AG10803 (cell line): ENCODE measurements around the gene LSM4.
"Not testable (repeated sequence)": the region's sequence is repeated elsewhere in the genome, so short reads cannot be mapped to it uniquely, and the experiment has no call there.

Experiments used
- DNase-seq: peaks from one replicate; pipeline ENCODE4 v3.0.0; 2010; ENCODE audit warnings: low read depth
- H3K4me3 ChIP-seq: 2 replicates; pipeline ENCODE4 v1.5.1; 2011; ENCODE audit warnings: mild to moderate bottlenecking, low read length, control low read depth
- CTCF ChIP-seq: conservative IDR thresholded peaks from 2 replicates; pipeline ENCODE4 v1.5.1; 2011; ENCODE audit warnings: mild to moderate bottlenecking, low read length, control low read depth, inconsistent platforms

LSM4 gene

GRCh38 chr19:18361646-18362045, 38.8 kb upstream of the LSM4 start:
- TF ChIP-seq CTCF: no peak
- no peak overlapping the region for H3K4me3 ChIP-seq
- DNase-seq: no peak

- no peak for DNase-seq
- no peak overlapping the region for H3K4me3 ChIP-seq
- TF ChIP-seq CTCF: no peak
Observed at GRCh38 chr19:18357041-18357440, 34.2 kb upstream of the LSM4 start.

GRCh38 chr19:18354743-18355142, 31.9 kb upstream of the LSM4 start:
- DNase-seq, H3K4me3 ChIP-seq: not testable (repeated sequence)

GRCh38 chr19:18353378-18354005, 30.6 kb upstream of the LSM4 start:
- no peak for DNase-seq
- H3K4me3 ChIP-seq: no peak overlapping the region
- TF ChIP-seq CTCF: no peak

- TF ChIP-seq CTCF: no peak
- DNase-seq: no peak
- H3K4me3 ChIP-seq: no peak overlapping the region
Observed at GRCh38 chr19:18351544-18351943, 28.7 kb upstream of the LSM4 start.

- no peak for DNase-seq
- no peak for TF ChIP-seq CTCF
- no peak overlapping the region for H3K4me3 ChIP-seq
Observed at GRCh38 chr19:18350490-18350889, 27.6 kb upstream of the LSM4 start.

GRCh38 chr19:18349524-18350128, 26.8 kb upstream of the LSM4 start:
- peak; percentile 53 for DNase-seq
- no peak overlapping the region for H3K4me3 ChIP-seq
- TF ChIP-seq CTCF: peak; percentile 92

GRCh38 chr19:18348818-18349339, 26.0 kb upstream of the LSM4 start:
- not testable (repeated sequence) for DNase-seq, H3K4me3 ChIP-seq
